ENCODE results near the gene EPHA3.
A peak's percentile ranks its signal among the peaks of the same experiment; 100 is the strongest.

The EPHA3 gene

DNA sequence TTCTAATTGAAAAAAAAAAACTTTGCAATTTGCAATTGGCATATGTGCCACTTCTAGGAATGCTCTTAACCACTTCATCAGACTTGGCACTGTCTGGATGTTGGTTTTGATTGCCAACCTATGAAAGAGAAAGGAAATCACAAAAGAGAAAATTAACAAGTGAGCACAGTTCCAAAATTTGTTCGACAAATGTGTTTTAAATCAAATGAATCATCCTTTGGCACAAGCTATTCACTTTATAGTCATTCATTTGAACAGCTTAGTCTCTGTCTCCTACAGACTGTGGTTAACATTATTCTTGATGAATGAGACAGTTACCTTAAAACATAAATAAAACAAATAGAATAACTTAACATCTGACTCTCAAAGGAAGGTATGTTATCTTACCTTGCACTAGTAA lies 265.0 kb downstream of the EPHA3 start:
- no peak for DNase-seq

GRCh38 chr3:89373434-89373833 lies 266.0 kb downstream of the EPHA3 start:
- no peak for DNase-seq

GRCh38 chr3:89375451-89375850 lies 268.0 kb downstream of the EPHA3 start:
- DNase-seq = no peak

GRCh38 chr3:89380016-89380415 lies 272.6 kb downstream of the EPHA3 start:
- peak; percentile 67 for DNase-seq

- no peak for DNase-seq
Measured at GRCh38 chr3:89392991-89393390, 285.6 kb downstream of the EPHA3 start.

DNA sequence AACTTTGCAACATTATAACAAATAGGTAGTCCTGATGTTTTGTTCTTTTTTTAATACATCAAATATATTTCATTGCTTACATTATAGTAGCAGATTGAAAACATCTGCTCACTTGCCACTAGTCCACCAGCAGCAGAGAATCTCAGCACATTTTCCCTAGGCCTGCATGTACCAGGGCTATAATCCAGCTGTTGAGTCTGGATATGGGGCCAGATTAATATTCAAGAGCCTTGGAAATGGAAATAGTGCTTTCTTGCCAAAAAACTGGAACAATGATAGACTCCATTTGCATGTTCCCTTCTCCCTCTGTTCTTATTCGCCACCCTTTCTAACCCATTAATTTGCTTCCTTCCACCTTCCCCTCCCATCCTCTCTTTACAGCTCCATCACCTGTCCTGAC lies 288.0 kb downstream of the EPHA3 start:
- DNase-seq = no peak

DNA sequence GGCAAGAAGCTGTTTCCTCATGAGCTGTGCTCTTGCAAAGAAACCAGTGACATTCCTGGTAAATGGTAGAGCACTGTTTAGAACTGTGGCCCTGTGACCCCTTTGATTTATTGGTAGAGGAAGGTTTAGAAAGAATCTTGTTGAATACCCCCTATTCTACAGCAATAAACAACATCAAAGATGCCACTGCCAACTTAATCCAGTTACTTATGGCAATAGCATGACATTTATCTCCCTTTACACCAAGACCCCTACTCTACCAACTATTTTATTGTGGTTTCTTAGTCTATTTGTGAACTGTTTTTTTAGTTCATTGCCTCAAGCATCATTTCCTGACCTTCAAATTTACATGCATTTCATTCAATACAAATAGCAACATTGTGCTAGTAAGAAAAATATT lies 288.6 kb downstream of the EPHA3 start:
- DNase-seq = no peak

- no peak for DNase-seq
Measured at GRCh38 chr3:89402051-89402450, 294.6 kb downstream of the EPHA3 start.

DNA sequence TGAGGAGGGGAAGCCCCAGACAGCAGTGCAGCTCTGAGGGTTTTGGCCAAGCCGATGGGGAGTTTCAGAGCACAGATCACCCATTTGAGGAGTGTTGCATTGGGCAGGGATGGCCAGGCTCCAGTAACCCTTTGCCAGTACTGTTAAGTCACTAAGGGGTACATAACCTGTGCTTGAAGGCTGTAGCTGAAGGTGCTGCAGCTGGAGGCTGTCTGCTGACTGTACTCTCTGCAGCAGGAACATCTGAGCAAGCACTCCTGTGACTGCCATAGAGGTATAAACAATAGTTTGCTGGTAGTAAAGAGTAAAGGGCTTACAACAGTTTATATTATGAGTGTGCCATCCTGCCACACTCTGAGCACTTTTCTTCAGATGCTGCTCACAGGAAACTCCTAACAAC lies 297.8 kb downstream of the EPHA3 start:
- DNase-seq = no peak

- no peak for DNase-seq
Measured at GRCh38 chr3:89405593-89405992, 298.2 kb downstream of the EPHA3 start.

GRCh38 chr3:89411201-89411600 lies 303.8 kb downstream of the EPHA3 start:
- DNase-seq = peak; percentile 31

- no peak for DNase-seq
Measured at GRCh38 chr3:89414270-89414669, 306.8 kb downstream of the EPHA3 start.

- DNase-seq = no peak
Measured at GRCh38 chr3:89419647-89420241, 312.3 kb downstream of the EPHA3 start.

GRCh38 chr3:89426060-89426459 lies 318.6 kb downstream of the EPHA3 start:
- no peak for DNase-seq

- DNase-seq = no peak
Measured at GRCh38 chr3:89434621-89435380, 327.4 kb downstream of the EPHA3 start.

GRCh38 chr3:89436846-89437245 lies 329.4 kb downstream of the EPHA3 start:
- DNase-seq = no peak

- DNase-seq = no peak
Measured at GRCh38 chr3:89440386-89440785, 333.0 kb downstream of the EPHA3 start.

DNA sequence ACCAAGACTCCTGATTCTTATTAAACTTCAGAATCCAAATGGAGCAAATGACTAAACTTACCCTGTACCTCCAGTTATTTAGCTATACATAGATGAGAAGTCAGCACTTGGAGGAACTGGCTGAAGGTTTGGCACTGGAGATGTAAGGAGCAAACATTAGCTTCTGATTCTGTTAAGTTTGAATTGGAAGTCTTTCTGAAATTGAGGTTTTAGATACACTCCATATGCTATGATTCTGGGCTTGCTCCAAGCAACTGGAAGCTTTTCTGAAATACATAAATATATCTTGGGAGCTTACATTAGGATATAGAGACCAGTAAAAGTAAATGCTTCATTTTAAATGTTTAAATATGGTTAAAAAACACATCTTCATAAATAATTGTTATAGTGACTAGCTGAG lies 333.7 kb downstream of the EPHA3 start:
- no peak for DNase-seq

GRCh38 chr3:89446593-89446992 lies 339.2 kb downstream of the EPHA3 start:
- DNase-seq = no peak

DNA sequence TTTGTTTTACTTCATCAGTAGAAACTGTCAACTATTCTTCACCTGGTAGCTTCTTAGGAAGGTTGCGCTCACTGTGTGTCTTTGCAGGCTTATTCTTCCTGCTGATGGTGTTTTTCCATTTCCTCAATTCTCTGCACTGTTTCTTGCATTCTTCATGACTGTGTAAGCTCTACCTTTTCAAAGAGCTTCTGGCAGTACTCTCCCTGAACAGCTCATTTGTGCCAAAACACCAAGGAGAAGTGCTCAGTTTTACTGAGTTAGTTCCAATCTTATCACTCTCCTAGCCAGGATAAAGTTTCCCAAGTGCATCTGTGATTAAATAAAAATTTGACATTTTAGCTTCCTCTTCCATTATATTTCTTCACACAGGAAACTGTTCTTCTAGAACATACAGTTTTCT lies 339.8 kb downstream of the EPHA3 start:
- DNase-seq = no peak

- no peak for DNase-seq
Measured at GRCh38 chr3:89449086-89449485, 341.7 kb downstream of the EPHA3 start.

DNA sequence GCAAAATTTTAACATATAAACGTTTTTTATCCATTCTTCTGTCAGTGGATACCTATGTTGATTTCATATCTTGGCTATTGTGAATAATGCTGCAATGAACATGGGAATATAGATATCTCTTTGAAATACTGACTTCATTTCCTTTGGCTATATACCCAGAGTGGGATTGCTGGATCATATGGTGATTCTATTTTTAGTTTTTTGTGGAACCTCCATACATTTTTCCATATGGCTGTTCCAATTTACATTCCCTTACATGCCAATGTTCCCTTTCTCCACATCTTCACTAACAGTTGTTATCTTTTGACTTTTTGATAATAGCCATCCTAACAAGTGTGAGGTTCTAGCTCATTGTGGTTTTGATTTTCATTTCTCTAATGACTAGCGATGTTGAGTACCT lies 344.6 kb downstream of the EPHA3 start:
- DNase-seq = no peak

DNA sequence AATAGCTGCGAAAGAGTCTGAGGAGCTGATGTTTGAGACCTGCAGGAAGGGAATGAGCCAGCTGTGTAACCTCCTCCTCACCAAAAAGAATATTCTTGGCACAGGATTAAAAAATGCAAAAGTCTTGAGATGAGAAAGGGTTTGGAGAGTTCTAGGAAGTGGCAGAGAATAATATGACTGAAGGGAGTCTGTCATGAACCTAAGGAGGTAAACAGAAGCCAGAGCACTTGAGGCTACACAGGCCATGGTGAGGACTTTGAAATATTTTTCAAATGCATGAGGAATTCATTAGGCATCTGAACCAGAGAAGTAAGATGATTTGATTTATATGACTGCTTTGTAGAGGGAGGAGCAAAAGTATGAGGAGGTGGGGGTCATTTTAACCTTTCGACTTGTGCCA lies 347.8 kb downstream of the EPHA3 start:
- no peak for DNase-seq

DNA sequence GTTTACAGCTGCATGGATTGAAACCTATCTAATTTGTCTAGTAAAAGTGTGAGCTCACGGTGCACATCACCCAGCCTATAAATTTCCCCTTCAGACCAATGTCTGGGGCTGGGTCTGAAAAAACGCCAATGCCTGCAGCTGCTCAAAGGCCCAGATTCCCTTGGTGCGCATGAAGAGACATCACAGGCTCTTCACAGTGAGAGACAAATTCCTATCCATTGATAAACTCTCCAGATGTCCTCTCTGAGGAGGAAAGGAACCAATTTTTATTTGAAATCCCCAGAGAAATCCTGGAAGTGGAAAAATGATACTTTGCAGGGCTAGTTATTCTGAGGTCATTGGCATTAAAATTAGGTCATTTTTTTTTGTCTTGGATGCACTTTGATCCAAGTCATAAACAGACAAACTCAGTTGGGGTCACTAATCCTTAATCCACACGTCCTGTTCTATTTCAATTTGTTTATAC lies 360.5 kb downstream of the EPHA3 start:
- no peak for DNase-seq

- DNase-seq = no peak
Measured at GRCh38 chr3:89472101-89472500, 364.7 kb downstream of the EPHA3 start.
